ENCODE results near the gene PAX6. TPM values are rescaled to one million over a fixed set of nuclear protein-coding genes. Genes with fewer than 3 reads are reported as not detected.

The PAX6 gene
- total RNA-seq, 1 donor: 0.63 TPM

DNA sequence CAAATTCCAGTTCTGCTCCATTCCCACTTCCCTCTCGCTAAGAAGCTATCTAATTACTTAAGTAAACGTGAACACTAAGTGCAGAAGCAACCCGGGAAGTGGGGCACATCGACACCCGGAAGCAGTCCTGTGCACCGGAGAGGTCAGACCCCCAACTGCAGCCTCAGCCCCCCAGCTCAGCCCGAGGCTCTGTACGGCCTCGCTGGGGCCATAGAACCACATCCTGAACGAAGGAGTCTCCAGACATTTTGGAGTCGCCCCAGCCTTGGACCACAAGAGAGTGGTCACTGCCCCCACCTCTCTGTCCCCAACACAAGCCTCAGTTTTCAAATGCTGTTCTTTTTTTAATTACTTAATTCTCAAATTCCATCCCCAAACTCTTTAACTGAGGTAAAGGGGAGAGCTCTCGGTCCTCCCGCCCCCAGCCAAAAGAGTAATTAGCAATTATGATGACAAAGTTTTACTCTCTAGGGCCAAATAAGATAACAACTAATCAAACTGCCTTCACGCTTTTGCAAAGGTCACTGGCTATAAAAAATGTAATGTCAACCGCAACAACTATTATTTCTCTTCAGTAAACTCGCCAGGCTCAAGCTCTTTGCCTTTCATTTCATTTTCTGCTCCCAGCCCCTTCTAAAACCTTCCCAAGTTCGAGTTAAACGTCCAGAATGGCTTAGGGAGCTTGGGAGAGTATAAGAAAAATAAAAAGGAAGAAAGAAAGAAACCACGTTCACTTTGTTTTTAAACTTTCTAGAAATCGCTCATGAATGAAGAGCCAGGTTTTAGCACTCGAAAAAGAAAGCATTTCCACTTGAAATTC lies 2.2 kb downstream of the PAX6 start:
- no peak overlapping the region for H3K4me3 ChIP-seq (ENCODE audit: low read depth, low read length)
- no peak for DNase-seq (ENCODE audit: low read depth)
- TF ChIP-seq, protein P1, sequence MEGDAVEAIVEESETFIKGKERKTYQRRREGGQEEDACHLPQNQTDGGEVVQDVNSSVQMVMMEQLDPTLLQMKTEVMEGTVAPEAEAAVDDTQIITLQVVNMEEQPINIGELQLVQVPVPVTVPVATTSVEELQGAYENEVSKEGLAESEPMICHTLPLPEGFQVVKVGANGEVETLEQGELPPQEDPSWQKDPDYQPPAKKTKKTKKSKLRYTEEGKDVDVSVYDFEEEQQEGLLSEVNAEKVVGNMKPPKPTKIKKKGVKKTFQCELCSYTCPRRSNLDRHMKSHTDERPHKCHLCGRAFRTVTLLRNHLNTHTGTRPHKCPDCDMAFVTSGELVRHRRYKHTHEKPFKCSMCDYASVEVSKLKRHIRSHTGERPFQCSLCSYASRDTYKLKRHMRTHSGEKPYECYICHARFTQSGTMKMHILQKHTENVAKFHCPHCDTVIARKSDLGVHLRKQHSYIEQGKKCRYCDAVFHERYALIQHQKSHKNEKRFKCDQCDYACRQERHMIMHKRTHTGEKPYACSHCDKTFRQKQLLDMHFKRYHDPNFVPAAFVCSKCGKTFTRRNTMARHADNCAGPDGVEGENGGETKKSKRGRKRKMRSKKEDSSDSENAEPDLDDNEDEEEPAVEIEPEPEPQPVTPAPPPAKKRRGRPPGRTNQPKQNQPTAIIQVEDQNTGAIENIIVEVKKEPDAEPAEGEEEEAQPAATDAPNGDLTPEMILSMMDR (IDR thresholded peaks at IDR 0.05; ENCODE audit: insufficient read depth, low read length): no peak

DNA sequence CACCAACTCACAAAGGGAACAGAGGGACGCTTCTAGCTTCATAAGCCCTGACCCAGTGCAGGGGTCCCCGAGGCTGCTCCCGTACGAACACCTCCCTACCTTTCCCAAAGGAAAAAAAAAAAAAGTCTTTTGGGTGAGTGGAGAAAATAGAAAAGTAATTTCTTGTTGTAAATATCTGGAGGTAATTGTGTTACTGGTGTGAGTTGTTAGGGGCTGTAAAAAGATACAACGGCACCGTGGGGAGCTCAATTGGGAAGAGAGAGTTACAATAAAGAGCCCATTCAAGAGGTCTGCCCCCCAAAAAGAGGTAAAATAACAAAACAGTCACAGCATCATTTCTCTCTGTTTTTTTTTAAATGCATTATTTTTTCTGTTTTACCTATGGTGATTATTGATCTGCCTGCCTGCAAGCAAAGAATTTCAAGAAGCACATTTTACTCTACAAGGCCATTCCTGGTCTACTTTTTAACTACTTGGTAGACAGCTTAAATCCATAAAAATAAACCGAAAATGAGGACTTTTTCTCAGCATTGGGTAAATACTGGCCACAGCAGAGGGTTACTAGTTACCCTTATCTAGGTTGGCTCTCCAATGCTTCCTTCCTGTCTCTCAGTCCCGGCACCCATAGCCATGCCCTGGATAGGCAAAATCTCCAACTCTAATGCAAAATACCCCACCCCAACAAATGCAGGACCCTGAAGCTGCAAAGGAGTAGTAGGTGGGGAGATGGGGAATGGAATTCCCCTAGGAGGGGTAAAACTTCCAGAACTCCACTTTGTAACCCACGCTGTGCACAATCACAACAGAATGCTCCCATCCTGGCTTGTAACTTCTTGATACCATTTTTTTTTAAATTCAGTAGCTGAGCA lies 3.1 kb downstream of the PAX6 start:
- DNase-seq (ENCODE audit: low read depth): no peak
- no peak overlapping the region for H3K4me3 ChIP-seq (ENCODE audit: low read depth, low read length)
- TF ChIP-seq, protein P1 (IDR thresholded peaks at IDR 0.05; ENCODE audit: insufficient read depth, low read length): no peak

DNA sequence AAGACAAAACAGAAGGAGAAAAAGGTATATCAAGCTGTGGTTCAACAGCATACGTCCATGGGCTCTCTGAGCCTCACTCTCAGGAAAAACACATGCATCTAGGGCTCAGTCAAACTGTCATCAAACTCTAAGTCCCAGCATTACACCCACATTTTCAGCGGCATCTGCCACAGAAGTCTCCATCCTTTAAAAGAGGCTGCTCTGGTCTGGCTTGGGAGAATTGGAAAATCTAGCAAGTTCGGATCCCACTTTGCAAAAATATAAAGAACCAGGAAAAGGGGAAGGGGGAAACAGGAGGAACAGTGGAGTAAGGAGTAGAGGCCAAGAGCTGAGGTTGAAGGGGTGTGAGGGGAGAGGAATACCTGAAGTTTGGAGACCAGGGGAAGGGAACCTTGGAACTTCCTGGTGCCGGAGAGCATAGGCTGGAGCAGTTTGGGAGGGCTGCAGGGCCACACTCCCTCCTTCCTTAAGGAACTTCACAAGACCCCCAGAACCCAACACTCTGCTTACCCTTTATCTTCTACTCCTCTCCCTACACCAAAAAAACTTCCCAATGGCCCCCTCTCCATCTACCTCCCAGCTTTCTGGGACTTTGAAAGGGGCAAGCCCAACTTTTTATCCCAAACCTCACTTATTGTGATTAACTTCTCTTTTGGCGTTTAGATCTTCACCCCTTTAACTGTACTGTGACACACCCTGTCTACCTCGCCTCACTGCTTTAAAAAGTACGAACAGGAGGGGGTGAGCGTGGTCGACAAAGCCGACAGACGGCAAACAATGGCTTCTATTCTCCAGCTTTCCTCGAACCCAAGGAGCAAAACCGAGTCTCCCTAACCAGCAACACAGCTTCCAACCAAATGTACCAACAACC lies 4.0 kb downstream of the PAX6 start:
- TF ChIP-seq, protein P1 (IDR thresholded peaks at IDR 0.05; ENCODE audit: insufficient read depth, low read length): no peak
- DNase-seq (ENCODE audit: low read depth): no peak
- no peak overlapping the region for H3K4me3 ChIP-seq (ENCODE audit: low read depth, low read length)

DNA sequence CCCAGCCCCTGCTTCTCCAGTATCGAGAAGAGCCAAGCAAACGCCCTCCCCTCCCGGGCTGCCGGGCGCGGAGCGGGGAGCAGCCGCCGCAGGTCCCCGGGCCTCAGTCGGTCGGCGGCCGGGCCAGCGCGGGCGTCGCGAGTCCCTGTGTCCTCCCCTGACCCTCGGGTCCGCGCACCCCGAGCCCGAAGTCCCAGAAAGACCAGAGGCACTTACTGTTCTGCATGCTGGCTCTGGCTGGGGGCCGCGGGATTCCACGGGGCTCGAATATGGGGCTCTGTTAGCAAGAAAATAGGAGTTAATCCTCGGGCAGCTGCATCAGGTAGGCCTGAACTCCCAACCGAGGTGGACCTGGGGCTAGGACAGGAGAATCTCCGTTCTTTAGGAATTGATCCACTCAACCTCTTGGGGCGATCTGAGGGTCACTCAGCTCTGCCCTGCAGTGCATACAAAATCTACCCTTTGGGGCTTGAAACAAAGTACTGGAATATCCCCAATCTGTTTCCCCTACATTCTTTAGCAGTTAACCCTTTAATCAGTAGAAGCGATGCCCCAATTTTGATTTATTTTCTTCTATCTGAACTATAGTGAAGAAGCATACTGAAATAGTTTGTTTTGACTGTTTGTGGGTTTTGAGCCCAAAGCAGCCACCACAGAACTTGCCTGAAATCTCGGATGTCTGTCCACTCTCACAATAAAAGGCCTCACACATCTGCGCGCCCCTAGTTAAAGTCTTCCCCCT lies 4.8 kb downstream of the PAX6 start:
- TF ChIP-seq, protein P1 (IDR thresholded peaks at IDR 0.05; ENCODE audit: insufficient read depth, low read length): no peak
- DNase-seq (ENCODE audit: low read depth): no peak
- no peak overlapping the region for H3K4me3 ChIP-seq (ENCODE audit: low read depth, low read length)

DNA sequence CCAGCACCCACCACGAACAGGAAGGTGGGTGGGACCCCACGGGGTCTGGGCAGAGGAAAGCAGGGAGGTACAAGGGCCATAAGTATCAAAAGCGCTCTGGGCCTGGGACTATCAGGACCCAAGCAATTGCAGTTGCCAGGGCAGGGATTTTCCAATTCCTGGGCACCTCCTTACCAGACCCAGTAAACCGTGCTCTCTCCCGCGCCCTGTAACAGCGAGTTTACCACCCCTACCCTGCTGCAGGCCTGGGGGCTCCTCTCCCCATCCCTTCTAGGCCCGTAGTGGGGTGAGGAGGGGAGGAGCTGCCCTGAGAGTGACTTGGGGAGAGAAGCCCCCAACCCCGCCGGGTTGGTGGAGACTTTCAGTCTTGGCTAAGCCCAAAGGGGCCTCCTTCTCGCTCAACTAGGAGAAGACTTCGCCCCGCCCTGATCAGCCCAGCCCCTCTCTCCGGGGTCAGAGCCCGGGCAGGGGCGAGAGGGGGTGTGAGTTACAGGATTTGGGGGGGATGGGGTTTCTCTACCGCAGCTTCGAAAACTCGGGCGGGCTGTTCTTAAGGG lies 5.4 kb downstream of the PAX6 start:
- H3K4me3 ChIP-seq (ENCODE audit: low read depth, low read length): no peak overlapping the region
- DNase-seq (ENCODE audit: low read depth): no peak
- TF ChIP-seq, protein P1 (IDR thresholded peaks at IDR 0.05; ENCODE audit: insufficient read depth, low read length): no peak

All from fibroblast of the aortic adventitia (primary cell).